HepG2 (cell line): Measurements from ENCODE around the gene CFAP92.

Experiments
- CBX5 ChIP-seq: sonication (generic); formaldehyde crosslinking; IDR thresholded peaks from 2 replicates; pipeline ENCODE4 v1.4.0; 2020; ENCODE audit warnings: missing genetic modification reagents, borderline replicate concordance
- KAT8 ChIP-seq: IDR thresholded peaks from 2 replicates; pipeline ENCODE4 v1.6.1; 2016; ENCODE audit warnings: missing genetic modification reagents, missing compliant biosample characterization
- KLF16 ChIP-seq, 2 experiments: sonication (generic) in 1 of 2; formaldehyde crosslinking in 1 of 2; IDR thresholded peaks; 2 replicates each; pipeline versions ENCODE4 v1.6.1 to v1.8.0; 2016 to 2023; ENCODE audit warnings: missing genetic modification reagents in 2 of 2, missing compliant biosample characterization in 1 of 2
- ZMAT3 ChIP-seq: sonication (generic); formaldehyde crosslinking; conservative IDR thresholded peaks from 2 replicates; pipeline ENCODE4 v1.7.0; 2021; ENCODE audit warnings: missing genetic modification reagents
- ZNF274 ChIP-seq: sonication (generic); formaldehyde crosslinking; IDR thresholded peaks from 2 replicates; pipeline ENCODE4 v1.5.1; 2020; ENCODE audit warnings: mild to moderate bottlenecking, missing genetic modification reagents
- TF ChIP-seq, protein P1 (sequence below): IDR thresholded peaks from 2 replicates; pipeline ENCODE4 v1.6.1; 2012; ENCODE audit warnings: inconsistent platforms
- TF ChIP-seq, protein P2 (sequence below): IDR thresholded peaks from 2 replicates; pipeline ENCODE4 v1.6.1; 2016
- TF ChIP-seq, protein P3 (sequence below): IDR thresholded peaks from 2 replicates; pipeline ENCODE4 v1.6.1; 2016; ENCODE audit warnings: mild to moderate bottlenecking

DNA sequence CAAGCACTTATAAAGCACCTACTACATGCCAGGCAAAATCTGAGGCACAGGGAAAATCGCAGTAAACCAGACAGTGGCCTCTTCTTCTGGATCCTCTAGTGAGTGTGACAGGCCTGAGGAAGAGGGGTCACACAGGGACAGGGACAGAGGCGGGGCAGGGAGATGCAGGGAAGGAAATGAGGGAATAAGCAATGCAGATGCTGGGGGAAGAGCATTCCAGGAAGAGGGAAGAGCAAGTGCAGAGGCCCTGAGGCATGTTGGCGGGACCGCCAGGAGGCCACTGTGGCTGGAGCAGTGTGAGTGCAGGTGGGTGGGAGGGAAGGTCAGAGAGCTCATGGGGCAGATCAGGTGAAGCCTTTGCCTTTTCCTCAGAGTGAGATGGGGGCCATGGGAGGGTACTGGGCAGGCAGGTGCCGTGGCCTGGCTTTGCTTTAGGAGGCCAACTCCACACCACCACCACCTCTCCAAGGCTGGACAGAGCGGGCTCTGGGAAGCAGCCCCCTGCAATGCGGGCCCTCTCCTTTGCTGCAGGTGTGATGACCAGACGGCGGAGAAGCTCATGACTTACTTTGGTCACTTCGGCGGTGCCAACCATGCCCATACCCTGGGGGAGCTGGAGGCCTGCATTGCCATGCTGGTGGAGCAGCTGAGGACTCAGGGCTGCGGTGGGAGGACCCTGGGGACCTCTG is 39.9 kb upstream of the CFAP92 start:
- TF ChIP-seq CBX5 (CRISPR knock-in tag) (no peak), KLF16 (CRISPR knock-in tag; IDR thresholded peaks at IDR 0.05) (no peak), ZMAT3 (CRISPR knock-in tag) (no peak), ZNF274 (CRISPR knock-in tag) (no peak), KAT8 (no peak)
- TF ChIP-seq, protein P1, sequence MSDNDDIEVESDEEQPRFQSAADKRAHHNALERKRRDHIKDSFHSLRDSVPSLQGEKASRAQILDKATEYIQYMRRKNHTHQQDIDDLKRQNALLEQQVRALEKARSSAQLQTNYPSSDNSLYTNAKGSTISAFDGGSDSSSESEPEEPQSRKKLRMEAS: no peak
- TF ChIP-seq, protein P2, sequence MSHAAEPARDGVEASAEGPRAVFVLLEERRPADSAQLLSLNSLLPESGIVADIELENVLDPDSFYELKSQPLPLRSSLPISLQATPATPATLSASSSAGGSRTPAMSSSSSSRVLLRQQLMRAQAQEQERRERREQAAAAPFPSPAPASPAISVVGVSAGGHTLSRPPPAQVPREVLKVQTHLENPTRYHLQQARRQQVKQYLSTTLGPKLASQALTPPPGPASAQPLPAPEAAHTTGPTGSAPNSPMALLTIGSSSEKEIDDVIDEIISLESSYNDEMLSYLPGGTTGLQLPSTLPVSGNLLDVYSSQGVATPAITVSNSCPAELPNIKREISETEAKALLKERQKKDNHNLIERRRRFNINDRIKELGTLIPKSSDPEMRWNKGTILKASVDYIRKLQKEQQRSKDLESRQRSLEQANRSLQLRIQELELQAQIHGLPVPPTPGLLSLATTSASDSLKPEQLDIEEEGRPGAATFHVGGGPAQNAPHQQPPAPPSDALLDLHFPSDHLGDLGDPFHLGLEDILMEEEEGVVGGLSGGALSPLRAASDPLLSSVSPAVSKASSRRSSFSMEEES (CRISPR knock-in tag): no peak
- TF ChIP-seq, protein P3, sequence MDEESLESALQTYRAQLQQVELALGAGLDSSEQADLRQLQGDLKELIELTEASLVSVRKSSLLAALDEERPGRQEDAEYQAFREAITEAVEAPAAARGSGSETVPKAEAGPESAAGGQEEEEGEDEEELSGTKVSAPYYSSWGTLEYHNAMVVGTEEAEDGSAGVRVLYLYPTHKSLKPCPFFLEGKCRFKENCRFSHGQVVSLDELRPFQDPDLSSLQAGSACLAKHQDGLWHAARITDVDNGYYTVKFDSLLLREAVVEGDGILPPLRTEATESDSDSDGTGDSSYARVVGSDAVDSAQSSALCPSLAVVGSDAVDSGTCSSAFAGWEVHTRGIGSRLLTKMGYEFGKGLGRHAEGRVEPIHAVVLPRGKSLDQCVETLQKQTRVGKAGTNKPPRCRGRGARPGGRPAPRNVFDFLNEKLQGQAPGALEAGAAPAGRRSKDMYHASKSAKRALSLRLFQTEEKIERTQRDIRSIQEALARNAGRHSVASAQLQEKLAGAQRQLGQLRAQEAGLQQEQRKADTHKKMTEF (CRISPR knock-in tag): no peak
